GM12872 (cell line): ENCODE data around the gene RAB11FIP4.

Source experiments
- TF ChIP-seq, protein P1 (sequence below): IDR thresholded peaks from 3 replicates; pipeline ENCODE4 v1.5.1; 2011; ENCODE audit warnings: low read depth, mild to moderate bottlenecking, low read length, moderate library complexity; ENCODE audit not compliant: insufficient read depth

Gene RAB11FIP4

DNA sequence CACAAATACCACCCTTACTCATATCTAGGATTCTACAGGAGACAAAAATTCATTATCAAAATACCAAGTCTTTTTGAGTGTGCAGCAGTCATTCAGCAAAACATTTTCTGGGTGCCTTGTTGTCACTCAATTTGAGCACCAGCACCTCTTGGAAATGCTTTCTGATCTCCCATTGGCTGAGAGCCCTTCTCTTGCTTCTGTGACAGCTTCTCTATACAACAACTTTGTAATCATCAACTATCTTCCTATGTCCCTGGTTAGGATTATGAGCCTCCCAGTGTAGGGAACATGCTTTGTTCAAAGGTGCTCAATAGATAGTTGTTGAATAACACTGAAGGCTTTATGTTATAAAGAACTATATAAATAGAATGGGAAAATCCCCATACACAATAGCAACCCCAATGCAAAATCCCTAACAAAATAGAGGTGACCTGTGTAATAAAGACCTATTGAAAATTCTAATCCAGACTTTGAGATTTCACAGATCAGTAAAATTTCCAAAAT, 10.3 kb upstream of the RAB11FIP4 start:
- TF ChIP-seq, protein P1, sequence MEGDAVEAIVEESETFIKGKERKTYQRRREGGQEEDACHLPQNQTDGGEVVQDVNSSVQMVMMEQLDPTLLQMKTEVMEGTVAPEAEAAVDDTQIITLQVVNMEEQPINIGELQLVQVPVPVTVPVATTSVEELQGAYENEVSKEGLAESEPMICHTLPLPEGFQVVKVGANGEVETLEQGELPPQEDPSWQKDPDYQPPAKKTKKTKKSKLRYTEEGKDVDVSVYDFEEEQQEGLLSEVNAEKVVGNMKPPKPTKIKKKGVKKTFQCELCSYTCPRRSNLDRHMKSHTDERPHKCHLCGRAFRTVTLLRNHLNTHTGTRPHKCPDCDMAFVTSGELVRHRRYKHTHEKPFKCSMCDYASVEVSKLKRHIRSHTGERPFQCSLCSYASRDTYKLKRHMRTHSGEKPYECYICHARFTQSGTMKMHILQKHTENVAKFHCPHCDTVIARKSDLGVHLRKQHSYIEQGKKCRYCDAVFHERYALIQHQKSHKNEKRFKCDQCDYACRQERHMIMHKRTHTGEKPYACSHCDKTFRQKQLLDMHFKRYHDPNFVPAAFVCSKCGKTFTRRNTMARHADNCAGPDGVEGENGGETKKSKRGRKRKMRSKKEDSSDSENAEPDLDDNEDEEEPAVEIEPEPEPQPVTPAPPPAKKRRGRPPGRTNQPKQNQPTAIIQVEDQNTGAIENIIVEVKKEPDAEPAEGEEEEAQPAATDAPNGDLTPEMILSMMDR: no peak

DNA sequence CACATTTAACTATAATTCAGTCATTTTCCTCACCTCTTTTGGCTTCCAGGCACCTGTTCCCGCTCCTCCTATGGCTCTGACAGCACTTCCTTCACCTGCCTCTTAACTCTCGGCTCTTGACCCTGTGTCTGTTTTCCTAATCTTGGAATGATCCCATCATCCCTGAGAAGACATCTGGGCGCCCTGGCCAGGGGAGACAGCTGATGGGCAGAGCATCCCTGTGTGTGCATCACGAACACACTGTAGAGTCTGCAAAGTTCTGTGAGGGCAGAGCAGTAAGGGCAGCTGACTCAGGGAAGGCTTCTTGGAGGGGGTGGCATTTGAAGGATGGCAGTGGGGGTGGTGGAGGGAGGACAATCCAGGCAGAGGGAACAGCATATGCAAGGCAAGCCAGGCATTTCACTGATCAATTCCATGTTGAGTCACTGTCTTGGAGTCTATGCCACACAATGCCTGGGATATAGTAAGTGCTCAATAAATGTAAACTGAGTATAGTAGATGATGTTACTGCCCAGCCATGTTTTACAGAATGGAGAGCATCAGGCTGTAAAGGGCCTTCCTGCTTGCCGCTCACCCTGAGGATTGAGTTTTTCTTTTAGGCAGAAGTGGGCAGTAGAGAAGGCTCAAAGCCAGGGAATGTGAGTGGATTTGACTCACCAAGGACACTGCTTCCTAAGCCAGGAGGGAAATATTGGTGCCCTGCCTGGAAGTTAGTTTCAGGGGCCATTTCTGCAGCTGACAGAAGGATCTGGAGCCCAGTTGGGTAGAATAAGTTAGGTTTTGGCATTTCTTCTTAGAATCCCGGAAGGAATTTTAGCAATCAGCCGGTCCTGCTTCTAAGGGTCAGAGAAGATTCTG, 5.8 kb upstream of the RAB11FIP4 start:
- TF ChIP-seq, protein P1: no peak

DNA sequence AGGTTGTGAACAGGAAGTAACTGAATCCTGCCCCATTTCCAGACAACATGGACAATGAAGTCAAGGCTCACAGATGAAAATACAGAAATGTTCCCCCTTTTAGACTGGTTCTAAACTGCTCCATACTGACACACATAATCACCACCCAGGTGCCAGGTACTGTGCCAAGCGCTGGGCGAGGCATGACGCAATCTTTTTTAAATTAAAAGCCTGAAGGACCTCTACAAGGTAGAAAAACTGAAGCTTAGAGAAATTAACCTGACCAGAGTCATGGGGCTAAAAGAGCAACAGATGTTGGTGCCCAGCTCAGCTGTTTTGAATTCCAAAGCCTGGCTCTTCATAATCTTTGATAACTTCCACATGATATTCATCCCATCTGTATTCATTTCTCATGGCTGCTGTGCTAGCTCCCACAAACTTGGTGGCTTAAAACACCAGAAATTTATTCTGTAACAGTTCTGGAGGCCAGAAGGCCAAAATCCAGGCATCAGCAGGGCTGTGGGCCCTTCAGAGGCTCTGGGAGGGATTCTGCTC, 4.9 kb upstream of the RAB11FIP4 start:
- TF ChIP-seq, protein P1: no peak

DNA sequence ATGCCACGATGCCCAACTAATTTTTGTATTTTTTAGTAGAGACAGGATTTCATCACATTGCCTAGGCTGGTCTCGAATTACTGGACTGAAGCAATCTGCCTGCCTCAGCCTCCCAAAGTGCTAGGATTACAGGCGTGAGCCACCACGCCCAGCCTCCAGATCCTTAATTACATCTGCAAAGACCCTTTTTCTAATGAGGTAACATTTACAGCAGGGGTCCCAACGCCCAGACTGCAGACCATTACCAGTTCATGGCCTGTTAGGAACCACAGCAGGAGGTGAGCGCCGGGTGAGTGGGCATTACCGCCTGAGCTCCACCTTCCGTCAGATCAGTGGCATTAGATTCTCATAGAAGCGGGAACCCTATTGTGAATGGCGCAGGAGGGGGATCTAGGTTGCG, 4.0 kb upstream of the RAB11FIP4 start:
- TF ChIP-seq, protein P1: no peak

DNA sequence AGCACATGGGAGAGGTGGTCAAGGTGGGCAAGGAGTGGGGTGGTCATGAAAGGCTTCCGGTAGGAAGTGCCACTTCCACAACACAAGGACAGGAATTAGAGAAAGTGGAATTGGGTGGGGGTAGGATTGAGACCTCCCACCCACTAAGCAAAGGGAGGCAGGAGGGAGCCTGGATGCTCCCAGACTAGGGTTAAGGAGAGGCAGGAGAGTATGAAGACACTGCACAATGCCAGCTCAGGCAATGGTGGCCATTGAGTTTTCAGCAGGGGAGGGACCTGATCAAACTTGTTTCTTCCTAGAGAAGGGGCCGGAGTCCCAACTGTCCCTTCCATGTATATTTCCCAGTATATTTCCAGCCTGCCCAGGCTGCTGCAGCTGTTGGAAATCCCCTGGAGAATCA, 3.1 kb upstream of the RAB11FIP4 start:
- TF ChIP-seq, protein P1: no peak

DNA sequence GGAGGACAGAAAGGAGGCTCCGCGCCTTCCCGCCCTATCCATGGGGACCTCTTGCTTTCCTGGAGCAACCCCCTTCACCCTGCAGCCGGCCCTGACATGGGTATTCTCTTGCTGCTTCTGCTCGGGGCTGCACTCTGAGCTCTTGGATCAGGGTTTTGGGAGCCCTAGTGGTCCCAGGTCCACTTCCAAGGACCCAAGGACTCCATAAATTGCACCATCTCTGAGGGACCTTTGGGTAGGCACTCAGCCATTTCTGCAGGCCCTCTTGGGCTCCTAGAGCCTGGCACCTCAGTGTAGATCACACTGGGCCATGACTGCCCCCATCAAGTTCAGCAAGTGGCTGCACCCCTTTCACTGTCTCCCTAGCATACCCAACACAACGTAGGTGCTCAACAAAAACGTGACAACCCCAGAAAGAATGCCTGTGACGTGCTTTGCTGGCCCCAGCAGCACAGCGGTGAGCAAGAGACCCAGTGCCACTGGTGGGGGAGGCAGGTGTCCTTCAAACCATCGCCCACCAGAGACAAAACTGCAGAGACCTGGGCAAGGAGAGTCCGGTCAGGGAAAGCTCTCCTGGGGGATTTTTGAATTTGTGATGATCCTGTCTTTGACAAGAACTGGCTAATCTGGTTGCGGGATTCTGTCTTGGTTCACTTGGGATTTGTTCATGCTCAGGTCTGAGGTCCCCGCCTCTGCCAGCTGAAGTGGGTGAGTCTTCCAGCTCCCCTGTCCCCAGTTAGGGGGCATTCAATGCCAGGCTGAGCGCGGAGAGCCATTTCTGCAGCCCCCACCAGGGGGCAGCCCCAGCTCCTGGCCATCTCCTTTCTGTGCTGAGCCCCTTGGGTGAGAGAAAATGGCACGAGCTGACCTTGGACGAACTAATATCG, 2.5 kb upstream of the RAB11FIP4 start:
- TF ChIP-seq, protein P1: peak; percentile 88
